GM19099 (cell line): ENCODE data around the gene PNPLA7.

Source experiments
- POLR2A ChIP-seq: IDR thresholded peaks from 3 replicates; pipeline ENCODE4 v1.6.1; 2011; ENCODE audit warnings: low read depth; ENCODE audit not compliant: insufficient read length; ENCODE audit errors: extremely low read depth

Gene PNPLA7

GRCh38 chr9:137417161-137418021 lies 132.8 kb downstream of the PNPLA7 start:
- no peak for TF ChIP-seq POLR2A

- no peak for TF ChIP-seq POLR2A
These were observed 133.5 kb downstream of the PNPLA7 start for GRCh38 chr9:137416563-137417151.

GRCh38 chr9:137416006-137416562 lies 134.1 kb downstream of the PNPLA7 start:
- no peak for TF ChIP-seq POLR2A

- TF ChIP-seq POLR2A: no peak
These were observed 134.8 kb downstream of the PNPLA7 start for GRCh38 chr9:137415451-137415850.

GRCh38 chr9:137412431-137412830 lies 137.8 kb downstream of the PNPLA7 start:
- TF ChIP-seq POLR2A: no peak

GRCh38 chr9:137411645-137412380 lies 138.4 kb downstream of the PNPLA7 start:
- no peak for TF ChIP-seq POLR2A

- no peak for TF ChIP-seq POLR2A
These were observed 138.9 kb downstream of the PNPLA7 start for GRCh38 chr9:137411260-137411644.

GRCh38 chr9:137410891-137411249 lies 139.3 kb downstream of the PNPLA7 start:
- no peak for TF ChIP-seq POLR2A
